SIG-M5 (cell line): ENCODE measurements around the gene PRKCA.
"Not testable (repeated sequence)": the region's sequence is repeated elsewhere in the genome, so short reads cannot be mapped to it uniquely, and the experiment has no call there.

Experiments used
- DNase-seq: peaks from one replicate; lab custom pipeline; 2025; lab: John Stamatoyannopoulos, UW

PRKCA gene

DNA sequence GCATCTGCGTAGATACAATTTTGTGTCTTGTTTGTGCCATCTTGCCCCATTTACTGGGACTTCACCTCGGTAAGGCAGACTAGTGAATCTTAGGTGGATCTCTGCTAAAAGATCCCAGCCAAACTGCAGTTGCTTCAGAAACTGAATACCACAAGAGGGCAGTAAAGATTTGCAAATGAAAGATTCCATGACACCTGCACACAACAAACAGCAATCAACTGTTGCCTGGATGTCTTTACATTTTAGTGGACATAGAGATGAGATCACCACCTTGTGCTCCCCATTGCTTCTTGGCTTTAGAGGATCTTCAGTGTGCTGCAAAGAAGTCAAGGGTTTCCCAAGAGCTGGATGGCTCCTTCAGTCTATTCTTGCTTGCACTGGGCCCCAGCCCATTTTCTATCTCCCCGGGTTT is 413.3 kb downstream of the PRKCA start:
- no peak for DNase-seq

GRCh38 chr17:66716236-66717026 is 414.0 kb downstream of the PRKCA start:
- DNase-seq = no peak

DNA sequence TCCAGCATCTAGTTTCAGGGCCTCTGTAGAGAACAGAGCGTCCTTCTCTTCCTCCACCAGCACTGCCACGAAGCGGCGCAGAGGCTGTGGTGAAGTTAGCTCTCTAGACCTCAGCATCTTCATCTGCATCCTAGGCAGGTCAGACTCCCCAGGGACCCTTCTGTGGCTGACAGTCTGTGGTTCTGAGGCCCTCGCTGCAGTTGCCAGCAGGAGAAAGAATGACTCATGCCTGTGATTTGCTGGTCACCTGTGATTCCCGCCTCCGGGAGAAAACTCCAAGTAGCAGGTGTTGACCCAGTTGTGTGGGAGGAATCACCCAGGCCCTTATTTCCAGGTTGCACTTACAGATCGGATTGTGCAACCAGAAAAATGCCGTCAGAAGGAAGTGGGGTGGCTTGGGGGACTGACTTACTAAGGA is 415.2 kb downstream of the PRKCA start:
- no peak for DNase-seq

DNA sequence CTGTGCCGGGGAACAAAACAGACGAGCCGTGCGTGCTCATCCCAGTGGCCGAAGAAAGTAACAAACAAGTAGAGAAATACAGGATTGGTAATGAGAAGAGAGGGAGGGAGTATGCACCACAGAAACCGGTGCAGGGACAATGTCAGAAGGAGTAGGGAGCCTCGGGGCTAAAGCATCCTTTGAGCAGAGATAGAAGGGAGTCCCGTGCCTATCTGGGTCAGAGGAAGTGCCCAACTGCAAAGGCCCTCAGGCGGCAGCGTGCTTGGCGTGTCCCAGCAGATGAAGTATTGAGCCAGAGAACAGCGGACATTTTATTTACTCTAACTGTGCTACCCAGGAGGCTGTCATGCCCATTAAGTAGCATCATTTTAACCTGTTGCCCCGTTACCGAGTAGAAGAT is 417.6 kb downstream of the PRKCA start:
- DNase-seq = no peak

DNA sequence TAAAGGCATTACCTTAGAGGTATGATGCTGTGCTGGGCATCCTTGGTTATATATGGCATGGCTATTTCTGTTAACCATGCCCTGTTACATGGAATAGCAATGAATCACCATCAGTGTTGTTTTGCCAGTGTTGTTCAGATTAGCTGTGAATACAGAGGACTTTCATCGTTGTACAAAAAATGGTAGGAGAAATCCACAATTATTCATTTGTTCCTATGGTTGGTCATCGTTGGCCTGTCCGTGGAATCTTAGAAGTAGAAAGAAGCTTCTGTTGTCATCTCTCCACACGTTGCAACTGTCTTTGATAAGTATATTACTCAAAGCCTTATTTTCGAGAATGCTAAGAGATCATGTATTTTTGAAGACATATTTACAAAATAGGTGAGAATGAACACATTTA is 418.2 kb downstream of the PRKCA start:
- no peak for DNase-seq

DNA sequence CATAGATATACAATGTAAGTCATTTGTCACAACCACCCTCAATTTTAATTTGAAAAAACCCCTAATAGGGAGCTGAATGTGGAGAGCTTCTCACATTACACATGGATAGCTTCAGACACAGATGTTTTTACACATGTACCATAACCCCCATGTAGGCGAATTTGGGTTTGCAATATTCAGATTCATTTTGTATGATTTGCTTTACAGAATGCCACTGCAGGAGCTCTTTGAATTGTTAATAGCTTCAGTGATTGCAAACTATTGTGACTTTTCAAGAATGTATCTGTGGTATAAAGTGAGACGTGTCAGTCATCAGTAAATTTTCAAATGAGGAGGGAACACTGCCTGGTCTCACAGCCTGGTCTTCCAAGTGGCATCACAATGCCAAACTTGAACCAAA is 419.9 kb downstream of the PRKCA start:
- DNase-seq = no peak

- no peak for DNase-seq
Measured at GRCh38 chr17:66724581-66725341, 422.3 kb downstream of the PRKCA start.

GRCh38 chr17:66725438-66725837 is 423.0 kb downstream of the PRKCA start:
- not testable (repeated sequence) for DNase-seq

- no peak for DNase-seq
Measured at GRCh38 chr17:66725956-66726355, 423.5 kb downstream of the PRKCA start.

DNA sequence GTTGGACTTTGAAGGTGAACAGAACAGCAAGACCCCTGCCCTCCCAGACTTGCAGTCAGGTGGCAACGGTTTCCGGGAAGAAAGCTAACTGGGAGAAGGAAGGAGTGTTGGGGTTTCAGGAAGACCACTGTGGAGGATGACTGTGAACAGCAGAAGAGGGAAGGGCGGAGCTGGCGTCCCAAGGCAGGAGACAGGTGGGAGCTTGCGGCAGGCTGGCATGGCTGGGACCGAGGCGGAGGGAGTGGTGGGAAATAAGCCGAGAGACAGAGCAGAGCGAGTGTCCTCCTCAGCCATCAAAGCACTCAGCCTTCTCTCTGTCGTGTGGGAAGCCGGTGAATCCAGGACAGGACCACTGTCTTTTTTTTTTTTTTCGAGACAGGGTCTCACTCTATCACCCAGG is 424.0 kb downstream of the PRKCA start:
- DNase-seq = no peak

- no peak for DNase-seq
Measured at GRCh38 chr17:66726846-66727245, 424.4 kb downstream of the PRKCA start.

GRCh38 chr17:66727634-66728570 is 425.5 kb downstream of the PRKCA start:
- DNase-seq = no peak

GRCh38 chr17:66730461-66730923 is 428.1 kb downstream of the PRKCA start:
- no peak for DNase-seq

- DNase-seq = no peak
Measured at GRCh38 chr17:66733759-66734158, 431.3 kb downstream of the PRKCA start.

DNA sequence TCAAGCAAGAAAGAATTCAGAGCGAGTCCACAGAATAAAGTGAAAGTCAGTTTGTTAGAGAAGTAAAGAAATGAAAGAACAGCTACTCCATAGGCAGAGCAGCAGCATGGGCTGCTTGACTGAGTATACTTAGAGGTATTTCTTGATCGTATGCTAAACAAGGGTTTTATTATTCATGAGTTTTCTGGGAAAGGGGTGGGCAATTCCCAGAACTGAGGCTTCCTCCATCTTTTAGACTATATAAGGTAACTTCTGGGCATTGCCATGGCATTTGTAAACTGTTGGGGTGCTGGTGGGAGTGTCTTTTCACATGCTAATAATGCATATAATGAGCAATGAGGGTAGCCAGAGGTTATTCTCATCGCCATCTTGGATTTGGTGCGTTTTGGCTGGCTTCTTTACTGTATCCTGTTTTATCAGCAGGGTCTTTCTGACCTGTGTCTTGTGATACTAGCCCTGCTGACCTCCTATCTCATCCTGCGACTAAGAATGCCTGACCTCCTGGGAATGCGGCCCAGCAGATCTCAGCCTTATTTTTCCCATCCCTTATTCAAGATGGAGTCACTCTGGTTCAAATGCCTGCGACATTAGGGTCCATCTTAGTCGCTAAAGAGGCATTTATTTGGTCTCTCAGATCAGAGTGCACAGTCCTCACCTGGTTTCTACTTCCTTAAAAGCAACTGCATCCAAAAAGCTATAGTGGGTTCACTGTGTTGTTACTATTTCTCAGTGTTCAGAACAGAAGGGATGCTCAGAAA is 432.0 kb downstream of the PRKCA start:
- DNase-seq = no peak

- no peak for DNase-seq
Measured at GRCh38 chr17:66737524-66737923, 435.1 kb downstream of the PRKCA start.

- no peak for DNase-seq
Measured at GRCh38 chr17:66738301-66738700, 435.9 kb downstream of the PRKCA start.

GRCh38 chr17:66739553-66739952 is 437.1 kb downstream of the PRKCA start:
- no peak for DNase-seq

DNA sequence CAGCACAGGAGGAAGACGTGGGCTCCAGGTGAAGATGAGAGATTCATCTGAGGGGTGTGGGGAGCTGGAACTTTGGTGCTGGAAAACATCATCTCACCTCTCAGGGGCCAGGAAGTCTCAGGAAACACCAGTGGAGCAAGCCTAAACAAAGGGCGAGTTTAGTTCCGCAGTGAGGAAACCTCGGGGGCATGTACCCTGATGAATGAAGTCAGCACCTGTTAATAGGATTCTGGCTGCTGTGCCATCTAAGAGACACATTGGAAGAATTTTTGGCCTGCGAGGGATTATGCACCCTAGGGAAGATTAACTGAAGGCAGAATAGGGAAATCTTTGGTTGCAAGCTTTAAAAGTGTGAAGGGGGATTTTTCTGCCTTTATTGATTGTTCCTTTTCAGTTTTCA is 437.8 kb downstream of the PRKCA start:
- no peak for DNase-seq

DNA sequence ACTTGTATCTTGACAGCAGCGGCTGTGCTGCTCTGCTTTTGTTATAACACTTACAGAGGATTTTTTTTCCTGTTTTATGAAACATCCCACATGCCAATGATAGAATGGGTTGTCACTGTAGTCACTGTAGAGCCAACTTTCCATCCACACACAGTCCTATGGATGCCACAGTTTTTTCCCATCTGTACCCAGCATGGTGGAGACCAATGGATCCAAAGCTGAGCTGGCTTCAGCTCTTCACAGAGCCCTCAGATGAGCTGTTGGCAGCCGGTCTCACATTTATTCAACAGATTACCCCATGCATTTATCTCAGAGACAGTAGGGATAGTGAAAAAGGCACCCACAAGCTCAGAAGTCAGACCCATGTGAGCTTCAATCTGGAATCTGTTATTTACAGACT is 441.1 kb downstream of the PRKCA start:
- no peak for DNase-seq

DNA sequence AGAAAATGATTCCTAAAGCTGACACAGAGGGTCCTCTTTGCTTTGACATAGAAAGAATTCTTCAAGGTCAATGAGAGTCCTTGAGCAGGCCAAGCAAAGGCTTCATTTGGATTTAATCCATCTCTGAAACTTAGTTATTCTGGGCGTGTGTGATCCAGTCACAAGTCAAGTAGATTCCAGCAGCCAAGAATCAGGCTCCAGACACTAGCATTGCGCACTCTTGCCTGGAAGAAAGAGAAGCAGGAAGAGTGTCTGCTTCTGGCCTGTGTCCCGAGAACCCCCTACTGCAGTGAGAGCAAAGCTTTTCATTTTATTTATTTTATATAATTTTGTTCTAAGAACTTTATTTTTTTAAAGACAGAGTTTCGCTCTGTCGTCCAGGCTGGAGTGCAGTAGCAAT is 444.3 kb downstream of the PRKCA start:
- no peak for DNase-seq
